Breast epithelium (tissue), 3 donors: ENCODE measurements around the gene CPA4.

Source experiments
- POLR2A ChIP-seq: fragments of 450-650 bp; IDR thresholded peaks from one replicate; pipeline ENCODE4 v1.6.1; 2016; ENCODE audit warnings: antibody characterized with exemption, mild to moderate bottlenecking, moderate library complexity
- TF ChIP-seq, protein P1 (sequence below), 3 donors: fragments of 450-650 bp; IDR thresholded peaks; one replicate each; pipeline ENCODE4 v1.5.1; 2016 to 2017; ENCODE audit warnings: antibody characterized with exemption in 3 of 3, mild to moderate bottlenecking in 3 of 3, moderate library complexity in 3 of 3

DNA sequence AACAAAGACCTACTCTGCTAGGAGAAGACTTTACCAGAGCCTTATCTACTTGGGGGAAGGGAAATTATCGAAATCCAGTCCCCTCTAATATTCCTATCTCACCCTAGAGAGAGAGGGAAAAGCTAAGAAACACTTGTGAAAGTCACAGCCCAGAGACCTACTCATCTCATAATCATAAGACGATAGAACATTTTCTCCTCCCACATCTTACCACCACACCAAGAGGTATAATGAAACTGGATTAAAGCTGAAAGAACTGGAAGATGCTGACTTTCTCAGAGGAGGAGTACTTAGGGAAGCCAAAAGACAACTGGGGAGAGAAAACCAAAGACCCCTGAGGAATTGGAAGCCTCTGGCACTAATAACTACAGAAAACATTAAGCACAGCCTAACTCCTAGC lies 40.9 kb downstream of the CPA4 start:
- TF ChIP-seq POLR2A = no peak
- TF ChIP-seq, protein P1, sequence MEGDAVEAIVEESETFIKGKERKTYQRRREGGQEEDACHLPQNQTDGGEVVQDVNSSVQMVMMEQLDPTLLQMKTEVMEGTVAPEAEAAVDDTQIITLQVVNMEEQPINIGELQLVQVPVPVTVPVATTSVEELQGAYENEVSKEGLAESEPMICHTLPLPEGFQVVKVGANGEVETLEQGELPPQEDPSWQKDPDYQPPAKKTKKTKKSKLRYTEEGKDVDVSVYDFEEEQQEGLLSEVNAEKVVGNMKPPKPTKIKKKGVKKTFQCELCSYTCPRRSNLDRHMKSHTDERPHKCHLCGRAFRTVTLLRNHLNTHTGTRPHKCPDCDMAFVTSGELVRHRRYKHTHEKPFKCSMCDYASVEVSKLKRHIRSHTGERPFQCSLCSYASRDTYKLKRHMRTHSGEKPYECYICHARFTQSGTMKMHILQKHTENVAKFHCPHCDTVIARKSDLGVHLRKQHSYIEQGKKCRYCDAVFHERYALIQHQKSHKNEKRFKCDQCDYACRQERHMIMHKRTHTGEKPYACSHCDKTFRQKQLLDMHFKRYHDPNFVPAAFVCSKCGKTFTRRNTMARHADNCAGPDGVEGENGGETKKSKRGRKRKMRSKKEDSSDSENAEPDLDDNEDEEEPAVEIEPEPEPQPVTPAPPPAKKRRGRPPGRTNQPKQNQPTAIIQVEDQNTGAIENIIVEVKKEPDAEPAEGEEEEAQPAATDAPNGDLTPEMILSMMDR (IDR thresholded peaks at IDR 0.05) = no peak
